ENCODE results near the gene FGD4.

FGD4 gene

GRCh38 chr12:32418903-32419519, 19.7 kb downstream of the FGD4 start:
- Histone ChIP-seq H3K36me3 (ENCODE audit: insufficient read depth, low read length) (no peaks in the 10 kb centered on the region), H3K4me3 (no peak overlapping the region), H3K9ac (ENCODE audit: insufficient read length) (no peak overlapping the region), H3K27ac (no peak overlapping the region), H3K9me3 (ENCODE audit: low read depth, low read length) (no peaks in the 10 kb centered on the region)
- TF ChIP-seq EZH2 (IDR thresholded peaks at IDR 0.05) (no peak), POLR2AphosphoS5 (IDR thresholded peaks at IDR 0.05; ENCODE audit: borderline replicate concordance, low read depth, low read length) (no peak), FOXP2 (optimal IDR thresholded peaks at IDR 0.05; ENCODE audit: control extremely low read depth, extremely low read length, insufficient read depth) (no peak)
- no peak for DNase-seq (ENCODE audit: low read depth, low spot score)

- TF ChIP-seq FOXP2 (optimal IDR thresholded peaks at IDR 0.05; ENCODE audit: control extremely low read depth, extremely low read length, insufficient read depth) (no peak), EZH2 (IDR thresholded peaks at IDR 0.05) (no peak), POLR2AphosphoS5 (IDR thresholded peaks at IDR 0.05; ENCODE audit: borderline replicate concordance, low read depth, low read length) (no peak)
Observed at GRCh38 chr12:32419520-32419960, 20.2 kb downstream of the FGD4 start.

GRCh38 chr12:32420356-32420755, 21.0 kb downstream of the FGD4 start:
- no peak for DNase-seq (ENCODE audit: low read depth, low spot score)
- no peak for TF ChIP-seq FOXP2 (optimal IDR thresholded peaks at IDR 0.05; ENCODE audit: control extremely low read depth, extremely low read length, insufficient read depth)
- no peak for TF ChIP-seq EZH2 (IDR thresholded peaks at IDR 0.05)
- TF ChIP-seq POLR2AphosphoS5 (IDR thresholded peaks at IDR 0.05; ENCODE audit: borderline replicate concordance, low read depth, low read length): no peak
- no peaks in the 10 kb centered on the region for H3K9me3 ChIP-seq (ENCODE audit: low read depth, low read length)
- no peaks in the 10 kb centered on the region for H3K36me3 ChIP-seq (ENCODE audit: insufficient read depth, low read length)
- no peak overlapping the region for H3K9ac ChIP-seq (ENCODE audit: insufficient read length)
- H3K4me3 ChIP-seq: no peak overlapping the region
- no peak overlapping the region for H3K27ac ChIP-seq

More at GRCh38 chr12:32419520-32419960, 20.2 kb downstream of the FGD4 start:
- Histone ChIP-seq H3K9ac (ENCODE audit: insufficient read length) (no peak overlapping the region), H3K36me3 (ENCODE audit: insufficient read depth, low read length) (no peaks in the 10 kb centered on the region), H3K27ac (no peak overlapping the region), H3K4me3 (no peak overlapping the region), H3K9me3 (ENCODE audit: low read depth, low read length) (no peaks in the 10 kb centered on the region)
- no peak for DNase-seq (ENCODE audit: low read depth, low spot score)

- no peaks in the 10 kb centered on the region for H3K9me3 ChIP-seq (ENCODE audit: low read depth, low read length)
- no peak overlapping the region for H3K9ac ChIP-seq (ENCODE audit: insufficient read length)
- no peak overlapping the region for H3K27ac ChIP-seq
- no peak overlapping the region for H3K4me3 ChIP-seq
- peak; percentile 47 for DNase-seq (ENCODE audit: low read depth, low spot score)
- H3K36me3 ChIP-seq (ENCODE audit: insufficient read depth, low read length): no peaks in the 10 kb centered on the region
- TF ChIP-seq EZH2 (IDR thresholded peaks at IDR 0.05) (no peak), POLR2AphosphoS5 (IDR thresholded peaks at IDR 0.05; ENCODE audit: borderline replicate concordance, low read depth, low read length) (no peak), FOXP2 (optimal IDR thresholded peaks at IDR 0.05; ENCODE audit: control extremely low read depth, extremely low read length, insufficient read depth) (no peak)
Observed at GRCh38 chr12:32423559-32423958, 24.2 kb downstream of the FGD4 start.

- no peak for DNase-seq (ENCODE audit: low read depth, low spot score)
- no peak overlapping the region for H3K9ac ChIP-seq (ENCODE audit: insufficient read length)
- no peak overlapping the region for H3K27ac ChIP-seq
- H3K9me3 ChIP-seq (ENCODE audit: low read depth, low read length): no peaks in the 10 kb centered on the region
- H3K4me3 ChIP-seq: no peak overlapping the region
- no peaks in the 10 kb centered on the region for H3K36me3 ChIP-seq (ENCODE audit: insufficient read depth, low read length)
- no peak for TF ChIP-seq FOXP2 (optimal IDR thresholded peaks at IDR 0.05; ENCODE audit: control extremely low read depth, extremely low read length, insufficient read depth)
- no peak for TF ChIP-seq EZH2 (IDR thresholded peaks at IDR 0.05)
- no peak for TF ChIP-seq POLR2AphosphoS5 (IDR thresholded peaks at IDR 0.05; ENCODE audit: borderline replicate concordance, low read depth, low read length)
Observed at GRCh38 chr12:32431025-32431424, 31.7 kb downstream of the FGD4 start.

GRCh38 chr12:32435921-32436705, 36.8 kb downstream of the FGD4 start:
- no peak for DNase-seq (ENCODE audit: low read depth, low spot score)
- H3K9me3 ChIP-seq (ENCODE audit: low read depth, low read length): no peaks in the 10 kb centered on the region
- no peak overlapping the region for H3K27ac ChIP-seq
- H3K36me3 ChIP-seq (ENCODE audit: insufficient read depth, low read length): no peaks in the 10 kb centered on the region
- no peak overlapping the region for H3K9ac ChIP-seq (ENCODE audit: insufficient read length)
- H3K4me3 ChIP-seq: no peak overlapping the region
- TF ChIP-seq FOXP2 (optimal IDR thresholded peaks at IDR 0.05; ENCODE audit: control extremely low read depth, extremely low read length, insufficient read depth): no peak
- no peak for TF ChIP-seq POLR2AphosphoS5 (IDR thresholded peaks at IDR 0.05; ENCODE audit: borderline replicate concordance, low read depth, low read length)
- no peak for TF ChIP-seq EZH2 (IDR thresholded peaks at IDR 0.05)

GRCh38 chr12:32437095-32437515, 37.7 kb downstream of the FGD4 start:
- Histone ChIP-seq H3K9me3 (ENCODE audit: low read depth, low read length) (no peaks in the 10 kb centered on the region), H3K9ac (ENCODE audit: insufficient read length) (no peak overlapping the region), H3K4me3 (no peak overlapping the region), H3K27ac (no peak overlapping the region), H3K36me3 (ENCODE audit: insufficient read depth, low read length) (no peaks in the 10 kb centered on the region)
- DNase-seq (ENCODE audit: low read depth, low spot score): no peak
- TF ChIP-seq EZH2 (IDR thresholded peaks at IDR 0.05): no peak
- no peak for TF ChIP-seq FOXP2 (optimal IDR thresholded peaks at IDR 0.05; ENCODE audit: control extremely low read depth, extremely low read length, insufficient read depth)
- TF ChIP-seq POLR2AphosphoS5 (IDR thresholded peaks at IDR 0.05; ENCODE audit: borderline replicate concordance, low read depth, low read length): no peak

GRCh38 chr12:32440120-32440865, 40.9 kb downstream of the FGD4 start:
- Histone ChIP-seq H3K4me3 (no peak overlapping the region), H3K9me3 (ENCODE audit: low read depth, low read length) (no peaks in the 10 kb centered on the region), H3K9ac (ENCODE audit: insufficient read length) (no peak overlapping the region), H3K36me3 (ENCODE audit: insufficient read depth, low read length) (no peaks in the 10 kb centered on the region), H3K27ac (no peak overlapping the region)
- DNase-seq (ENCODE audit: low read depth, low spot score): no peak
- TF ChIP-seq EZH2 (IDR thresholded peaks at IDR 0.05): no peak
- TF ChIP-seq FOXP2 (optimal IDR thresholded peaks at IDR 0.05; ENCODE audit: control extremely low read depth, extremely low read length, insufficient read depth): no peak
- no peak for TF ChIP-seq POLR2AphosphoS5 (IDR thresholded peaks at IDR 0.05; ENCODE audit: borderline replicate concordance, low read depth, low read length)
